GM21723 (cell line): ENCODE data around the gene RRM2.
"Not testable (repeated sequence)": the region's sequence is repeated elsewhere in the genome, so short reads cannot be mapped to it uniquely, and the experiment has no call there.

Experiments
- ATAC-seq: cut with Tn5 transposase; IDR thresholded peaks from one replicate; pipeline ENCODE4 v1.9.1; 2021; ENCODE audit warnings: mild to moderate bottlenecking, moderate library complexity; ENCODE audit not compliant: unreplicated experiment

The RRM2 gene

DNA sequence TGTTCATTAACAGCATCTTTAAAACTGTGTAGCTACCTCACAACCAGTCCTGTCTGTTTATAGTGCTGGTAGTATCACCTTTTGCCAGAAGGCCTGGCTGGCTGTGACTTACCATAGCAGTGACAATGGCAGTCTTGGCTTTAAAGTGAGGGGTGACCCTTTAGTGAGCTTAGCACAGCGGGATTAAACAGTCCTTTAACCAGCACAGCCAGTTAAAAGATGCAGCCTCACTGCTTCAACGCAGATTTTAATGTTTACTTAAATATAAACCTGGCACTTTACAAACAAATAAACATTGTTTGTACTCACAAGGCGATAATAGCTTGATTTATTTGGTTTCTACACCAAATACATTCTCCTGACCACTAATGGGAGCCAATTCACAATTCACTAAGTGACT, 7.0 kb downstream of the RRM2 start:
- no peak for ATAC-seq

DNA sequence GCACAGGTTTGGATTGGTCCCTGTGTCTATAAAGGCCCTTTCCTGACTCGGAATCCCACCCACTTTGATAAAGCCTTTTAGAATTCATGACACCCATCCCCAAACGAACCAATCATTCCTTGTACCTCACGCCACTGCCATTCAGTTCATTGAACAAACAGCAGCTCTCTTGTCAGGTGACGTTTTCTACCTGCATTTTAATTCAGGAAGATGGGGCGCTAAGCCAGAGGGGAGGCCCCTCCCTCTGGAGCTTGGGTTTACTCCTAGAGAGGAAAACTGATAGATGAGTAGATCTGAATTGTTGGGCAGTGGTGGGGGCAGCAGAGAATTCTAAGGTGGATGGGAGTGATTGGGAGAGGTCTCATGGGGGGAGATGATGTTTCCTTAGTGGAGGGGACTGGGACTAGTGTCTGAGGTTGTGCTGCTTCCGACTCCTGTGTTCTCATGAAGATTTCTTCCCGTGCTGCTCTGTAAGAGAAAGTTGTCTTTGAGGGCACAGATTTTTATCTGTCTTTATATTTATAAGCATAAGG, 9.6 kb downstream of the RRM2 start:
- no peak for ATAC-seq

DNA sequence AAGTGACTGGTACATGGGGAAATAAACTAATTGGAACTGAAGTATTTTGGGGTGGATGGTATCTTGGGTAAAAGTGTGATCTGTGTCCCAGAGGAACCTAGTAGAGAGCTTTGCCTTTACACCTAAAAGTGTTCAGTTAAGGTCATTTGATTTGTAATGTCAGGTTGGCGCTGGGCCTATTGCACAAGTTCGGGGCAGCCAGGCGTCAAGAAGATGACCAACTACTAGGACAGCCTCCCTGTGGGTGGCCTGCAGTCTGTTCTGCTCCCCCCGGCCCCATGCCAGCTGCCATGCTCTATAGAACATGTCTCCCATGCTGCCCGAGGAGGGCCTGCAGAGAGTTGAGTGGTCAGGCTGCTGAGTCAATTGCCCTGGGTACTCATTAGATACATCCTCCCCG, 10.1 kb downstream of the RRM2 start:
- no peak for ATAC-seq

DNA sequence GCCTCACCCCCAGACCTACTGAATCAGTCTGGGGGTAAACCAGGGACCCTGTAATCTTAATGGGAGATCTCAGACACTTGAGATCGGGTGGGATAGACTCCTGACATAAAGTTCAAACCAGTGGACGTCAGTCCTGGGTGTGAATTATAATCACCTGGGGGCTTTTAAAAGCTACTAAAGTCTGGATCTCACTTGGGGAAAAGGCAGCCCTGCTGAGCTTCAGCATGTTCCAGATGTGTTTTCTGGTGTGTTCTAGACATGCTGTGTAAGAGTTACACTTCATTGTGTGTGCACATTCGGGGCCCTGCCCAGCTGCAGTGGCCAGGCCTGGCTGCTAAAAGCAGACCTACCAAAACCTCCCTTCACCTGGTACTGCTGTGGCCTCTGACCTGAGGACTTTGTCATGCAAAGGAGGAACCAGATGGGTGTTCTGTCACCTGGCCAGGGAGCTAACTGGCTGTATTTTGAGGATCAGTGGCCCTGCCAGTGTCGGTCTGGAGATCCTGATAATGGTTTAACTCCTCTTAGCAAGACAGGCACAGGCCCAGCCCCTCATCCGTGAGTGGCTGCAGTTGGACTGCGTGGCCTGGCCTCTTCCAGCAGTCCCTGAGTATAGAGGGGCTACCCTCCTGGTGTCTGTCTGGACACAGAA, 10.6 kb downstream of the RRM2 start:
- ATAC-seq: no peak

DNA sequence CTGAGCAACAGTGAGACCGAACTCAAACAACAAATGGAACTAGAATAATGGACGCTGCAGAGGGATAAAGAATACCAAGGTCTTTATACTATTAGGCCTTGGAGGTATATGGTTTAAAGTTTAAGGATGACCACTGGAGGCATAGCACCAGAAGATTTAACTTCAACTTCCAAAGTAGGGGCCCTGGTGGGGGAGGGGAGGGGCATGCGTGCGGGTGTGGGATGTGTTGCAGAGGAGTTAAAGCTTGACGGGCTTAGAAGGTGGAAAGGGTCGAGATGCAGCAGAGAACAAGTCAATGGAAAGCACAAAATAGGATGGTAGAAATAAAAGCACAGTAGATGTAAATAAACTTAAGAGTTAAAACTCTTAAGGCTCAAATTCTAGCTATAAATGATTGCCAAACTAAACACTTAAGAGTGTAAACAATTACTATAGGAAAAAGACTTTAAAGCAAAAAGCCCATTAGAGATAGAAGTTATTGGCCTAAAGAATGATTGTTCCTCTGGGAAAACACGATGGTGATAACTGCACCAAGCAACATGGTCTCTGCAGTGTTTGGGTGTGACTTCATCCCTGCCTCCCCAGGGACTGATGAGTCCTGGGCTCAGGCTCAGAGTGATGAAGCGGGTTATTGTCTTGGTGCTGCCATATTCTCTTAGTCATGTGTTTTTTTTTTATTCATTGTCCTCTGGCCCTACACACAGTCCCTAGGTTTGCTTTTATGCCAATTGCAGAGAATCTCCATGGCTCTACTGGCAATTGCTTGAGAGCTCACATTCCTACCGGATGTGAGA, 13.0 kb downstream of the RRM2 start:
- ATAC-seq: no peak

DNA sequence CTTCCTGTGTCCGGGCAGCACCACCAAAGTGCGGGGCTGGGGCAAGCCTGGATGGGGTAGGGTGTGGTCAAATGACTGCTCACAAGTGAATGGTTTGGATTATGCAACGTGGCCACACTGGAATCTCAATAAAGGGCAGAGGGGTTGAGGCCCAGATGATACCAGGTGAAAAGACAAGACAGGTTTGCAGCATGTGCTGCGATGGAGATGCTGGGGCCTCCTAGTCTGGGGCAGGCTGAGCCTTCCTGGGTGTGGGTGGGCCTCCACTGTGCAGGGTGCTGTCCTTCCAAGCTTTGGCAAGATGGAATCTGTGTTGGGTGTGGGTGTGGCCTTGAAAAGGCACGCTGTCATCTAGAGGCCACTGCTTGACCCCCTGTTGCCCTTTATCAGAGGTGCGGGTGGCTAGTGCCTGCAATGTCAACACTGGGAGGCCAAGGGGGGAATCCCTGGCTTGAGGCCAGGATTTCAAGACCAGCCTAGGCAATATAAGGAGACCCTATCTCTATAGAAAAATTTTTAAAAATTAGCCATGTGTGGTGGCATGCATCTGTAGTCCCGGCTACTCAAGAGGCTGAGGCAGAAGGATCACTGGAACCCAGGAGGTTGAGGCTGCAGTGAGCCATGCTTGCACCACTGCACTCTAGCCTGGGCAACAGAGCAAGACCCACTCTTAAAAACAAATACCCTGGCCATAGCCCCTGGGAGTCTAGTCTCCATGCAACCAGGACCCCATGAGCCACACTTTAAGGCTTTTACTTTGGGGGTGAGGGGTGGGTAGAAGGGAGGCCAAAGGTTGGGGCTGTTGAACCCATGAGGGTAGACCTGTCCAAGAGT, 13.8 kb downstream of the RRM2 start:
- no peak for ATAC-seq

DNA sequence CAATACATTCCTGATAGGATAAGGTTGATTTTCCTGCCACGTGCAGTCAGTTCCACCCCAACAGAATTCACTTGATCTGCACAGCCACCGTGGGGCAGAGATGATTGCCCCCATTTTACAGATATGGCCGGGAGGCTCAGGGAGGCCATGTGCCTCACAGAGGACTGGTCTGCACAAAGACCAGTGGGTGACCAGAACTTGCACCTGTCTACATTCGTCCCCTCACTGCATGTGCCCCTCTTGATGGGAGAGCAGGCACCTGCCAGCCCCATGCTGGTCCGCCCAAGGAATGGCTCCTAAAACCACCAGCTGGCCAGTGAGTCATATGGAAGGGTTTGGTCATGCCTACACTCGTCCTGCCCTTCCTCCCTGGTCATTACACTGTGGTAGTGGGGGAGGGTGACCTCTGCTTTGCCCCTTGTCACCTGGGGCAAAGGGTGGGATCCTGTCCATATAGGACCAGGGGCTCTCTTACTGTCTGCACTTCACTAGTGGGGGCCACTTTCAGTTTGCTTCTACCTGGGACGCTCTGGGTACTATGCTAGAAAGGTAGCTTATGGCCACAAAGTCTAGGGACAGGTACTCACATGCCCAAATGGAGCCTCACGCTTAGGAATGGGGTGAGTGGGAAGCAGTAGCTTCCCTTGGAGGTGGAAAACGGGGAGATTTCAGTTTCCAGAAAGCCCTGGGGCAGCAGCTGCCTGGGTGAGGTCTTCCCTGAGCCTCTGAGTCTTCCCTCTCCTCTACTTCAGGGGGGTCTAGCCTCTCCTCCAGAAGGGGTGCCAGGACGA, 14.7 kb downstream of the RRM2 start:
- no peak for ATAC-seq

DNA sequence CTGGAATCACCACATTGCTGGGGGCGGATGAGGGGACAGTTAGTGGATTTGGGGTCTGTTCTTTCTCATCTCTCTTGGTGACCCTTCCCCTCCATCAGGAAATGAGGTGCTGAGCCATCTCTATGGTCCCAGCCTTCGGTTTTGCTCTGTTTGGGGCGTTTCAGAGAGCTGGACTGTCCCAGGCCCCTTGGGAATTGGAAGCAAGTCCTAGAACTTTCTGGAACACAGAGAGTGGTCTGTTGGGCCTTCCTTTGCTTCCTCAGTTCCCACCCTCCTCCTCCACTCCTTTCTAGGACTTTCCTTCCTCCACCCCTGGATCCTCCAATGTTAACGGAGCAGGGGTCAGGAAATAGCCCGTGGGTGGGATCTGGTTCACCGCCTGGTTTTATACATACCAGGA, 17.0 kb downstream of the RRM2 start:
- no peak for ATAC-seq

DNA sequence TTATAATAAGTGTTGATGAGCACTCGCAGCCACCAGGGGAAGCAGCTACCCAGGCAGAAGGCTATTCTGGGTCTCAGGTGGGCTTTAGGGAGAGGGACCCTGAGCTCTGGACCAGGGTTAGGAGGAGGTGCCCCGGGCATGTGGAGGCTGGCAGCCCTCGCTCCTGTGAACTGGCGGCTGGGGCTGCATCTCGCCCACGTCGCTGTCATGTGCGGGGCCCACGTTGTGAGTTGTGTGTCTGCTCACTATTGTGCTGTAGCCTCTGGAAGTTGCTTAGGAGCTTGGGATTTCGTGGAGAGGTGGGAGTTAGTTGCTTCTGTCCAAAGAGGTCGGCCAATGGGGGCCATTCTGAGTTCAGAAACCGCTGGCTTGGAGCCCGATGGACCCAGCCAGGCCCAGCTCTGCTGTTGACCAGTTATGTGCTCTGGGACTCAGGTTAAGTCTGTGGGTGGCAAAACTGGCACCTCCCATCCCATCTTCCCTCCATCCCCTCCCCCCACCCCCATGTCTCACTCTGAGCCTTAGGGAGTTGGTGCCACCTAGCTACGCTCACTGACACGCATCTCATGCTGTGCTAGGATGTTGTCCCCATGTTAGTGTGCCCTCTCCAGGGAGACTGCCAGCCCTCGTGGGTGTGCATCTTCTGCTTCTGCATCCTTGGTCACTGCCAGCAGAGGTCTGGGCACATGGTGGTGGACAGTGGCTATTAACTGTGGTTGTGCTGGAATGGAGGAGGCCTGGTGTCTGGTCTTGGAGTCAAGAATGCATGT, 18.5 kb downstream of the RRM2 start:
- no peak for ATAC-seq

DNA sequence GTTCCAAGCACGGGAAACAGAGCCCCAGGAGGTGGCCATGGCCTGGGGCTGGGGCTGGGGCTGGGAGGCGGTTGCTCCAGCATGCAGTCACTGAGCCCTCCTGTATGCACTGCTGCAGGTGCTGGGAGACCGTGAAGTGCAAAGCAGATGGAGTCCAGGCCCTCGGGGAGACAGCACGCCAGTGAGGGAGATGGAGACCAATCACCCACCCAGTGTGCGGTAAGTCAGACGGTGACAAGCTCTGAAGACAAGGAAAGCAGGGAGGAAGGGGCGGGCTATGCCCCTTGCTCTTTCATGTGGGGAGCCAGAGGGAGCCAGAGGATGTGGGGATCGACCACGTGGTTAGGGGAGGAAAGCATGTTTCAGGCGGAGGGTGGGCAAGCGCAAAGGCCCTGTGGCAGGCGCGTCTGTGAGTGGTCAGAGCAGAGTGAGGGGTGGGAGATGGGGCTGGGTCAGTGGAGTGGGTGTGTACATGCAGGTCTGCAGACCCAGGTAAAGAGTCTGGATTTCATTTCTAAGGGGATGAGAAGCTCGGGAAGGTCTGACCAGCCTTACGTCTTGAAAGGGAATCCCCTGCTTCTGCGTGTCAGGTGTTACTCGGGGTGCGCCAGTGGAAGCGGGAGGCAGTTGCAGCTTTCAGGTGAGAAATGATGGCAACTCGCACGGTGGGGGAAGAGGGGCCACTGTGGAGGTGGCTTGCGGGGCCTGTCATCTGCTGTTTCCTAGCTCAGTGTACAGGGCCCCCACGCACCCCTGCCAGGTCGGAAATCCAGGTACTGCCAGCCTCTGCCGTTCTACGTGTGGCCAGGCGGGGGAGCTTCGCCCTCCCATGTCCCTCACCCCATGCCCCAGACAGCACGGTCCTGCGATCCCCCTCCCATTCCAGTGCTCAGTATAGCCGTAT, 19.4 kb downstream of the RRM2 start:
- ATAC-seq: no peak

DNA sequence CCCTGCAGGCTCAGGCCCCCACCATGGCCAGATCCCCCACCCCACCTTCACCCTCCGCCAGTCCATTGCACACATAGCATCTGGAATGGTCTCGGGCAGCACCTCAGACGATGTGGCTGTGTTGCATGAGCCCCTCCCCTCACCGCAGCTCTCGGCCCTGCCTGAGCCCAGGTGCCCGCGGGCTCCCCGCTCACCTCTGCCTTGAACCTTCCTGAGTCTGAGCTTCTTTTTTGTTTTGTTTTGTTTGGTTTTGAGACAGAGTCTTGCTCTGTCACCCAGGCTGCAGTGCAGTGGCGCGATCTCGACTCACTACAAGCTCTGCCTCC, 20.1 kb downstream of the RRM2 start:
- no peak for ATAC-seq

DNA sequence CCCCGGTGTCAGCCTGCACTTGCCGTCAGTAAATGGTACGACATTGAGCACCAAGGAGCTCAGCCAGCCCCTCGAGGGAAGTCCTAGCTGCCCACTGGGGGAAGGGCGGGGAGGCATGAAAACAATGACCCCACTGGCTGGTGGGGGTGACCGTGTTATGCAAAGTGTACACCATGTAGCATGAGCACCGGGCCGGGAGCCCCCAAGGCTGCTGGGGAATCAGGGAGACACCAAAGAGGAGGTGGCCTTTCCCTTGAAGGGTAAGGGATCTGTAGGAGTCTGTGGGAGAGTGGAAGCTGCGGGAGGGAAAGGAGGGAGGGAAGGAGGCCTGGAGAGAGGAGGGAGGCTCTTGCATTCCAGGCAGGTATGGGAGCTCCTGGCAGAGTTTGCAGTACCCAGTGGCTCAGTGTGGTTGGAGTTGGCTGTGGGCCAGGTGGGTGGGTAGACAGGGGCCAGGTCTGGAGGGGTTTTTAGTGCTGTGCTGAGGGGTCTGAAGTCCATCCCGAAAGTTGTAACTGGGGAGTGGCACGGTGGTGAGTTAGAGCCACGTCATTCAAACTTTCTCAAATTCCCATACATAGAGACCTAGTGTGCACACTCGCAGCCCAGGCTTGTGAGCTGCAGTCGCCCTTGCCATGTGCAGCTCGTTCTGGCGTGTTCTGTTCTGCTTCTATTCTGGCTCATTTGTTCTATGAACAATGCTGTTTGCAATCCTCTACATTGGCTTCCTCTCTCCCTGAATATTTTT, 22.4 kb downstream of the RRM2 start:
- ATAC-seq: no peak

DNA sequence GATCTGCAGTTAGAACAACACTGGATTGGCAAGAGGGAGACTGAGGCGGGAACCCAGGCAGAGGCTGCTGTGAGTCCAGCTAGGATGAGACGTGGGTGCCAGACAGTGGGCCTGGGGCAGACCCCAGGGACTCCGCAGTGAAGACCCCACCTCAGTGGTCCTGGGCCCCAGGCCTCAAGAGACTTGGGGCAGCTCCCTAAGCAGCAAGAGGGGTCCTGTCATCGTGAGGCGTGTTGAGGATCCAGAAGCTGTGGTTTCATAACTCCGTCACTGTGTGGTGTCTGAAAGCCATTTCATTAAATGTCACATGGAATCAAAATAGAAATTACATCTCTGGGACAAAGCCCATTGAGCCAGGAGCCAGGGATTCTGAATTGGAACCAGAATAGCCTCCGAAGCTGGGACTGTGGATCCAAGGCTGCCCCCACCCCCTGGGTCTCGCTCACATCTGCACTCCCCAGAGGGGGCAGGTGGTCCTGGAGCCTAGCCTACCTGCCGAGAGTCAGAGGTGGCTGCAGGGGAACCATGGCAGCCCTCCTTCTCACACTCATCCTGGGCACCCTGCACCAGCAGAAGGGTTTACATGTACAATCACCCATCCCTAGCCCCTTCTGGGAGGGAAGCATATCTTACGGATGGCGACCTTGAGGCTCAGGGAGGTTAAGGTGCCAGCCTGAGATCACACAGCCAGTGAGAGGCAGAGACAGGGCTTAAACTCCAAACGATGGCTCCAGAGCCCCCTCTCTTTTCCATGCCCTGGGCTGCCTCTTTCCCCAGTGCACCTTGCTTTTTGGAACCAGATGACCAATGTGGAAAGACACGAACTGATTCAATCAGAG, 23.2 kb downstream of the RRM2 start:
- ATAC-seq: no peak

DNA sequence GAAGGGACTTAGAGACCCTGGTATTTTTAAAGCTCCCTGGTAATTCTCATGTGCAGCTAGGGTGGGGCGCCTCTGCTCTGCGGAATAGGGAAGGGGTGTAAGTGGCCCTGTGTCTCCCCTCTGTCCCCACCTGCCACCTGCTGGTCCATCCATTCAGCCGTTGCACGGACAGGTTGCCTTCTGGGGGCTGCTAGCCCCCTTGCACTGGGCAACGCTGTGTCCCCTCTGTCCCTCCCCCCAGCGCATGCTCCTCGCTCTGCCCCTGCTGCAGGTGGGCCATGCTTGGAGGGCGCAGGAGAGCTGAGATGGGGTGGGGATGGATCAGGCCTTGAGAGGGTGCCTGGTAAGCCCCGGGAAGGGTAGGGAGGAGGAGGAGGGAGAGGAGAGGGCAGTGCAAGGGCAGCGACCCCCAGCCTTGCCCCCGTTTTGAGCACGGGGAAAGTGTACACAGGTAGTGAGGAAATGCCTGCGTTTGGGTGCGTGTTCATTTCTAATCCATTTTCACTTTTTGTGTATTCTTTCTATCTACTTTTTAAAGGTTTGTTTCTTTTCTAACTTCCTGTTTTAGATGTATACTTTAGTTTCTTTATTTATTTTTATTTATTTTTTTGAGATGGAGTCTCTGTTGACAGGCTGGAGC, 23.9 kb downstream of the RRM2 start:
- ATAC-seq: no peak

DNA sequence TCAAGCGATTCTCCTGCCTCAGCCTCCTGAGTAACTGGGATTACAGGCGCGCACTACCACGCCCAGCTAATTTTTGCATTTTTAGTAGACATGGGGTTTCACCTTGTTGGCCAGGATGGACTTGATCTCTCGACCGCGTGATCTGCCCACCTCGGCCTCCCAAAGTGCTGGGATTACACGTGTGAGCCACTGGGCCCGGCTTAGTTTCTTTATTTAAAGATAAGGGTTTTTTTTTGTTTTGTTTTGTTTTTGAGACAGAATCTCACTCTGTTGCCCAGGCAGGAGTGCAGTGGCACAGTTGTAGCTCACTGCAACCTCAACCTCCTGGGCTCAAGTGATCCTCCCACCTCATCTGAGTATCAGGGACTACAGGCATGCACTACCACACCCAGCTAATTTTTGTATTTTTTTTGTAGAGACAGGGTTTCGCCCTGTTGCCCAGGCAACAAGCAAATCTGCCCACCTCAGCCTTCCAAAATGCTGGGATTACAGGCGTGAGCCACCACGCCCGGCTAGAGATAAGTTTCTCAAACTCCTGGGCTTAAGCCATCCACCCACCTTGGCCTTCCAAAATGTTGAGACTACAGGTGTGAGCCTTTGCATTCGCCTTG, 24.6 kb downstream of the RRM2 start:
- ATAC-seq: not testable (repeated sequence)

DNA sequence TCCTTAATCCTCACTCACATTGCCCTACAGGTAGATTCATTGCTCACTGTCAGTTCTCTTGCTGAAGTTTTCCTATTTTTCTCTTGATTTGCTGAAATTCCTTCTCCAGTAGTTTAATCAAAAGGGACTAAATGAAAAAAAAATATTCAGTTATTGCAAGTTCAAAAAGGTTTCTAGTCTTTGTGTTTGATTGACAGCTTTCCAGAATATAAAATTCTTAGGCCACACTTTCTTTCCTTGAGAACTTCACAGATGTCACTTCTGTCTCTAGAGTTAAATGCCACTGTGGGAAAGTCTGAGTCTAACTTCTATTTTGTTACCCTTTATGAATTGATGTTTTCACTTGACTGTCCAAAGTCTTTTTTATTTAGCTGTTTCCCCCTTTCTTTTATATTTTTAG, 25.7 kb downstream of the RRM2 start:
- ATAC-seq: no peak

DNA sequence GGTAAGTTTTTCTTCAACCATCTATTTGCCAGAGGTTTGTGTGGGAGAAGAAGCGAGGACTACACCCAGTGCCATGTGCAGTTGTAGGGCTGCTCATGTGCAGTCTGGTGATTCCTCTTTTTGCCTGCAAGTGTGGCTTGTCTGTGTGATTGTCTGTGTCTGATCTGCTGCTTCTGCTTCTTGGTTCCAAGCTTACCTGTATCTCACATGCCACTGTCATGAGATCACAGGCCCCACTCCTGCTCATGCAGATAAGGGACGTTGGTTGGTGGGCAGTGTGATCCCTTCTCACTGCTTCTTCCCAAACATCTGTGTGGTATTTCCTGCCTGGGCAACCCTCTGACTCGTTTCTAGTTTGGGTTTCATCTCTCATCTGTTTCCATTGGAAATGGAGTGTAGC, 27.1 kb downstream of the RRM2 start:
- no peak for ATAC-seq
